Stimulated activated CD4-positive, alpha-beta T cell treated with anti-CD3 and anti-CD28 coated beads, Interleukin-15, amount 100 ng/mL, for 24 hours (primary cell): ENCODE results near the gene SHISA8.

Experiments used
- DNase-seq: peaks from one replicate; pipeline ENCODE4 v3.0.0-alpha.2; 2020

Gene SHISA8

GRCh38 chr22:41913842-41914534 lies 886 bp downstream of the SHISA8 start:
- no peak for DNase-seq

GRCh38 chr22:41913040-41913719 lies 1.7 kb downstream of the SHISA8 start:
- DNase-seq = no peak

DNA sequence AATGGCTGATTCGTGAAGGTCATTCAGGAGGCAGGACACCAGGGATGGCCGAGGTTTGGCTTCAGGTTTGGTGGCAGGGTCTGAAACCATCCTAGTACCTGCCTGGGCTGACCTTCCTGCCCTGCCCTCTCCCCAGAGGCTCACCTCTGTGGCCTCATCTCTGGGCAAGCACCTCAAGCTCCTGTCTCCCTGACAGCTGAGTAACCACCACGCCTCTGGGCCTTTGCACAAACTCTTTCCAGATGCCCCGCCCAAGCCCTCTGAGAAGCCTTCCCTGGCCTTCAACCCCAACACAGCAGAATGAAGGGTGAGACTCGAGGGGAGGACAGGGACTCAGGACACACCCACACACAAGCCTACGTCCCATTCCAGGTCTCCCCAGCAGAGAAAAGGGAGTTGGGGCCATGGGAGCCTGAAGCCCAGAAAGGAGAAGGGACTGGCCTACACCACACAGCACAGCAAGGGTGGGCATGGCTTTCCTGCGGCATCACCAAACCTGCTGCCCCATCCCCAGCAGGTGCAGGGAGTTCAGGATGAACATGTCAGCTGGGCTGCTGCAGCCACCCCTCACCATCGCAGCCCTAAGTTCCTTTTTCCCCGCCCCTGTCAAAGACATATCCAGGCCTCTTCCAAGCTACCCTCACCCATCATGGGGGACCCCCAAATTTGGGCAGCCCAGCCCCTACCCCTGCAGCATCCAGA lies 2.4 kb downstream of the SHISA8 start:
- DNase-seq = no peak

DNA sequence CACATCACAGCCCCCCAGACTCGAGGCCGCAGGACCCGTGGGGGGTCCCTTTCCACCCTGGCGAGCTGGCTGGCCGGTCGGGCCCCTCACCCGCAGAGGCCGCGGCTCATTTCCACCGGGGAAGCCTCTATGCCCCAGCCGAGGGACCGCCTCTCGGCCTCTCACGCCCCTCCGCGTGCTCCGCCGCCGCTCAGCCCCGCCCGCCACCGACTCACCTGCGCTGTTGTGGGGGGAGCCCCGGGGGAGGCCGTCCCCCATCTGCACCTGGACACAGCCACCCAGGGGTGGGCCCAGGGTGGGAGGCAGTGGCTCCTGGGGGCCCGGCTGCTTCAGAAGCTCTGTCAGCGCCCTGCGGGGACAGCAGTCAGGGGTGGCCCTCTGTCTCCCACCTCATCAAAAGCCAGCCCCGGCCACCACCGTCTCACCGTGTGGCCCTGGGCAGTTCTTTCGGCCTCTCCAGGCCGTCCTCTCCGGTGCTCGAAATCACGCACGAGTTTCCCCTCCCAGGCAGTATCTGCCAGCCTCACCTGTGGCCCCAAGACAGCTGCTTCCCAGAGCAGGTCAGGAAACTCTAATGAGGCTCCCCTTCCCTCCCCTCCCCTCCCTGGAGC lies 3.8 kb downstream of the SHISA8 start:
- peak; percentile 31 for DNase-seq

DNA sequence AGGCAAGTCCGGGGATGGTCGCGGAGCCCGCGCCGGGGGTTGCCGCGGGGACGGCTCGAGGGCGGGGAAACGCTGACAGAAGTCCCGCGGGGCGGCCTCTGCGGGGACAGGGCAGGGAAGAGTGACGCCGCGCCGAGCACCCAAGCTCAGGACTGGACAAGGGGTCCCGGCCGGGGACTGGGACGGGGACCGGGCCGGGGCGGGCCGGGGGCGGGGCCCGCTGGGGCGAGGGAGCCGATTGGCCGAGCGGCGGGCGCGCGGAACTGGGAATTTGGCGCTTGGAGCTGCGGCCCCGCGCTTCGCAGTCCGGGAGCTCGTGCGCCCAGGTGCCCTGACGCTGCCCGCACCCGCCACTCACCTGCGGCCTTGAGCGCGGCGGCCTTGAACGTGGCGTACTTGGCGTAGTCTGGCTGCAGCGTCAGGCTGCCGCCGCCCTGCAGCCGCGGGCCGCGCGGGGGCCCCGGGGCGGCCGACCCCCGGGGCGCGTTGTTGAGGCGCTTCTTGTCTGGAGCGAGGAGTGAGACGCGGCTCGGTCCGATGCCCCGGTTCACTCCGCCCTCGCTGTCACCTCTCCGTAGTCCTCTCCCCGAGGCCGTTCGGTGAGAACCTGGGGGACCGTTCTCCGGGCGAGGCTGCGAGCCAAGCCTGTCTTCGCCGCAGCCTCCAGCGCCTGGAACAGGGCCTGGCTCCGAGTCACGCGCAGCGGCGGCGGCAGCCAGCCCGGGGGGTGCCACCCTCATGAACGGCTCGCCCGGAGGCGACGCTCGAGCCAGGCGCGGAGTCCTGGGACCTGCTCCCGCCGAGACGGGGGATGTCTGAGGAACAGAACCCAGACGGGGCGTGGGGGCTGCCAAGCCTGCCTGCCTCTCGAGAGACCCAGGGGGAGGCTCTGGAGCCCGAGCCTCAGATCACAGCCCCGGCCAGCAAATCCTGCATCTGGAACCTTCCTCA lies 4.5 kb downstream of the SHISA8 start:
- DNase-seq = peak; percentile 51

- DNase-seq = no peak
These were observed 5.4 kb downstream of the SHISA8 start for GRCh38 chr22:41909310-41910049.

DNA sequence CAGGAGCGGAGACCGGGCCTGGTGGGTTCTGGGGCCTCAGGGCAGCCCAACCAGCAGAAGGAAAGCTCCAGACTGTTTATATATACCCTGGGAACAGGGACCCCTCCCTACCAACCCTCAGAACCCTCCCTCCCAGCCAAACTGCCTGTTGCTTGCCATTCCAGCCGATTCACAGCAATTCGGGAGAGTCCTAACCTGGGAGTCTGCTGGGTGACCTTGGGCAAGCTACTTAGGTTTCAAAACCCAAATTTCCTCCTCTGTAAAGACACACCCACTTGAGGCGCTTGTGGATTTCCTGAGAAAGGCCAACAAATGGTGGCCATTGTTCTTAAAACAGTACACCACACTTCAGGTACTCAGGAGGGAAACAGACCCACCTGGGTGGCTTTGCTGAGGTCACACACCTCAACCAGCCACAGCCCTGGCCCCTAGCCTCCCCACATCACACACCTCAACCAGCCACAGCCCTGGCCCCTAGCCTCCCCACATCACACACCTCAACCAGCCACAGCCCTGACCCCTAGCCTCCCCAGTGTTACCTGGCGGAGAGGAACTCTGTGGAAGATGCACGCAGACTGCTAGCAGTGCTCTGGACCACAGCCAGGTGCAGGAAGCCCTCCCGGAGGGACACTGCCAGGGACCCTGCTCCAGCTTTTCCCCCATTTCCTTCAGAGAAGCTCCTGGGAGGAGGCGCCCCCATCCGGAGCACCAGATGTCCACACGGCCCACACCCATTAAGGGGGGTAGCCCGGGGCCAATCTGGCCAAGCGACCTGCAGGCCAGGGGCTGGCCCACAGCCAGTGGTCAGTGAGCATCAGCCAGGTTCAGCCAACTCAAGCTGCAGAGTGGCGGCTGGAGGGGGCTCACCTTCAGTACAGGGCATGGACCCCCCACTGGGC lies 6.2 kb downstream of the SHISA8 start:
- DNase-seq = no peak

GRCh38 chr22:41907436-41908401 lies 7.2 kb downstream of the SHISA8 start:
- no peak for DNase-seq

GRCh38 chr22:41906822-41907221 lies 8.1 kb downstream of the SHISA8 start:
- DNase-seq = no peak

DNA sequence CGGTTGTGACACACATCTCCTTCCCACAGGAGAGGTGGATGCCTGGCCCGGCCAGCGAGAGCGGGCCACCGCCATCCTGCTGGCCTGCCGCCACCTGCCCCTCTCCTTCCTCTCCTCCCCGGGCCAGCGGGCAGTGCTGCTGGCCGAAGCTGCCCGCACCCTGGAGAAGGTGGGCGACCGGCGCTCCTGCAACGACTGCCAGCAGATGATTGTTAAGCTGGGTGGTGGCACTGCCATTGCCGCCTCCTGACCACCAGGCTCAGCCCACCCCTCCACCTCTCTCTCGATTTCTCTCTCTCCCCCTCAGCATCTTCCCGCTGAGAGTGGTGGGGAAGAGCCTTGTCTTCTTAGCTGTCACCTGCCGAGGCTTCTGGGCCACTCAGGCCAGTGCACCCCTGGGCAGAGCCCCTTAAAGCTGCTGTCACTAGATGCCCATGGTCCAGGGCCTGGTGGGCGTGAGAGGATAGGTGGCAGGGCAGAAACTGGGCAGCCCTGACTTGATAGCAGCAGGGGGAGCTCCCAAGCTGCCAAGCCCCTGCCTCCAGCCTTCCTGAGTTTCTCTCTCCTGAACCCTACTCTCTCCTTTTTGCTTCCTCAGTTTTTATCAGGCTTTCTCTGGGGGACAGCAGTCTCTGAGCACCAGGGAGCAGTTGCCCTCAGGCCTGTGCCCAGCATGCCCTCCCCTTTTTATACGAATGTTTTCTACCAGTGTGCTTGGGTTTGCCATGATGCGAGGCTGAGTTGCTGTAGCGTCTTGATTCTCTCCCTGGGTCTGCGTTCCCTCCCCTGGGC lies 9.3 kb downstream of the SHISA8 start:
- no peak for DNase-seq

DNA sequence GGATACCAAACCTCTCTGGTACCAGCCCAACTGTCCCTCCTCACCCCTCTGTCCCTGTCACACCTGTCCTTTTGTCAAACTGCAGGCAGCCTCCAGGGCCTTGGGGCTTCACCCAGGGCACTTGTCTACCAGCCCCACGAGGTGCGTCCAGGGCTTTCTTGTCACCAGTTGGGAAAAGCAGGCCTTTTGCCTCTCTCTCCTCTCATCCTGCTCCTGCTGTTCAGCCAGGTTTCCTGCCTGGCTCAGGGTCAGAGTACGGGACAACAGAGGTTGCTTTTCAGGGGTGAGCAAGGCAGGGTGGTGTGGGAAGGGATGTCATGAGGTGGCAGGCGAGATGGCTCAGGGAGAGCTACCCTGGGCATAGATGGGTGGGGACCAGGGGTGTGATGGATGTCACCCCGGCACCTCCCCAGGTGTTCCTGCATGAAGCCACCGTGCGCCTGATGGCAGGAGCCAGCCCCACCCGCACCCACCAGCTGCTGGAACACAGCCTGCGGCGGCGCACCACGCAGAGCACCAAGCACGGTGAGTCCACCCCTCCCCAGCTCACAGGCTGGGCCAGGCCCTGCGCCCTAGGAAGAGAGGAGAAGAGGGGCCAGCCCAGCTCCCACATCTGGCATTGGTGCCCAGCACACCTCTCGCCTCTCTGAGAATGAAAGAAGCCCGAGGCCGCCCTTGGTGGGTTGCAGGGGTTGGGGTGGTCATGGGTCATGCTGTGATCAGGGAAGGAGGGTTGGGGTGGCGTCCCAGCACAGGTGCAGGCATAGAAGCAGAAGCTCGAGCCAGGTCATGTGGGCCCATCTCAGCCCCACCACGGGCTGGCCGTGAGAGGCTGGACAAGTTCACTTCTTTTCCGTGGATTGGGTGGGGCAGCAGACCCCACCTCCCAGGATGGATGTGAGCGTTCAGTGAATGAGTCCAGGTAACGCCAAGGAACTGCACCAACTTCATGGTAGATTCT lies 10.1 kb downstream of the SHISA8 start:
- DNase-seq = no peak

DNA sequence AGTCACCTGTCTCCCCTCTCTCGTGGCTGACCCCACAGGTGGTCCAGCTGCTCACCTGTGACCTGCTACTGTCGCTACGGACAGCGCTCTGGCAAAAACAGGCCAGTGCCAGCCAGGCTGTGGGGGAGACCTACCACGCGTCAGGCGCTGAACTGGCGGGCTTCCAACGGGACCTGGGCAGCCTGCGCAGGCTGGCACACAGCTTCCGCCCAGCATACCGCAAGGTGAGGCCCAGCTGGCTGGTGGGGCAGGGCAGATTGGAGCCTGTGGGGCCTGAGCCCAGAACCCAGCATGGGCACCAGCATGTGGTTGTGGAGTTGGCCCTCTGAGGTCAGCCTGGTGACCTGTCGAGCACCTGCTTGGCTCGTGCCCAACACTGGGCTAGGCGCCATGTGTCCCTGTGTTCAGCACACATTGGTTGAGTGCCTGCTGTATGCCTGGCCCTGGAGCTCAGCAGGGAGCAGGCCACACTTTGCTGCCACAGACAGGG lies 11.9 kb downstream of the SHISA8 start:
- DNase-seq = no peak

DNA sequence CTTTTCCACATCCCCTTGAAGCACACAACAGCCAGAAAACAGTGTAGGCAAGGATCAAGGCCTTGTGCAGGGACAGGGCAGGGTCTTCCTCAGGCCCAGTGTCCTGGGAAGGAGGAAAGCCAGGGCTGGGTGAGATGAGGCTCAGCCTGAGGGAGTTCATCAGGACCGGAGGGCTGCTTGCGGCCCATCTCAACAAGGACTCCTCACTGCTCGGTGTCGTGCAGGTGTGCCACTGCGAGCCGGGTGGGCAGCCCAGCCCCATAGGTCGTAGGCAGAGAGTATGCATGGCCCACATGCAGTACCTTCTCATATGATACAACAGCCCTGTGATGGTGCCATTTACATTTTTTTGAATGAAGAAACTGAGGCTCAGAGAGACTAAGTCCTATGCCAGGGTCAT lies 12.9 kb downstream of the SHISA8 start:
- no peak for DNase-seq

DNA sequence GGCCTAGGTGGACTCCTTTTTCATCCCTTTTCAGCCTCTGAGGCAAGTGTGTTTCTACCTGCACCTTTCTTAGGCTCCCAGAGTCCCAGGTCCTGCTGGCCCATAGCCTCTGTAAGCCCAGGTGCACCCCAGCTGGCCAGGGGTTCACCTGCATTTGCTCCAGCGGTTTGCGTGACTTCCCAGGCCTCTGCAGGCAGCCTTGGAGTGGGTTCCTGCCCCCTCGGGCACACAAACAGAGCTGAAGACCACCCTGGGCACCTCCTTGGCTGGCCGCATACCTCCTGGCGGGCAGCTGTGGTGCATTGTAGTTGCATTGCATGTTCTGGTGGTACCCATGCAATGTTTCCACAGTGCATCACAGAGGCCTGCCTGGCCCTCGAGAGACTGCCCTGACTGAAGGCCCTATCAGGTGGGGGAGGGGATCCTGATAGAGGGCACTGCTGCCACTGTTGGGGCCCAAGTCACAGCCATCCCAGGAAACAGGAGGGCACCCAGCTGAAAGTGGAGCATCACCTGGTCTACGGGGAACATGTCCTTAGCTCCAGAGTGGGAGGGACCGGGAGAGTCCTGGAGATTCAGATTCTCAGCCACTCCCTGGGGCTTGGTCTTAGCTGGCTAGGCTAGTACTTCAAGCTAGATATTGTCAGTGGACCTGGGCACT lies 14.1 kb downstream of the SHISA8 start:
- DNase-seq = no peak

- no peak for DNase-seq
These were observed 14.8 kb downstream of the SHISA8 start for GRCh38 chr22:41899992-41900651.

- DNase-seq = no peak
These were observed 15.8 kb downstream of the SHISA8 start for GRCh38 chr22:41899110-41899509.
